HepG2 (cell line): ENCODE results near the gene SAMM50. TPM values are rescaled to one million over a fixed set of nuclear protein-coding genes. Genes with fewer than 3 reads are reported as not detected.

ENCODE experiments used
- AGO2 ChIP-seq: fragments of 200-400 bp; formaldehyde crosslinking; optimal IDR thresholded peaks from 2 replicates; pipeline ENCODE3; 2017; ENCODE audit warnings: mild to moderate bottlenecking, low read depth, low read length, moderate library complexity
- ELF1 ChIP-seq: sonication (generic); formaldehyde crosslinking; IDR thresholded peaks from 2 replicates; pipeline ENCODE4 v1.4.0; 2020; ENCODE audit warnings: missing genetic modification reagents
- GMEB2 ChIP-seq: IDR thresholded peaks from 2 replicates; pipeline ENCODE4 v1.6.1; 2016; ENCODE audit warnings: missing biosample characterization, missing genetic modification reagents, low read depth
- MAFG ChIP-seq: sonication (generic); formaldehyde crosslinking; IDR thresholded peaks from 2 replicates; pipeline ENCODE4 v1.5.1; 2020; ENCODE audit warnings: mild to moderate bottlenecking, missing genetic modification reagents
- MEIS1 ChIP-seq: sonication (generic); formaldehyde crosslinking; IDR thresholded peaks from 2 replicates; pipeline ENCODE4 v1.9.0; 2021; ENCODE audit warnings: mild to moderate bottlenecking, missing genetic modification reagents, moderate library complexity, borderline replicate concordance
- NFKBIZ ChIP-seq: IDR thresholded peaks from 2 replicates; pipeline ENCODE4 v1.6.1; 2018; ENCODE audit warnings: missing genetic modification reagents, missing compliant biosample characterization
- POGK ChIP-seq: sonication (generic); formaldehyde crosslinking; conservative IDR thresholded peaks from 2 replicates; pipeline ENCODE4 v1.8.0; 2022; ENCODE audit warnings: mild to moderate bottlenecking, moderate library complexity, missing genetic modification reagents
- SAP130 ChIP-seq: IDR thresholded peaks from 2 replicates; pipeline ENCODE4 v1.6.1; 2016; ENCODE audit warnings: low read depth
- SOX6 ChIP-seq, 2 experiments: fragments of 450-650 bp in 1 of 2; sonication (generic) in 1 of 2; formaldehyde crosslinking in 1 of 2; IDR thresholded peaks; 2 replicates each; pipeline versions ENCODE4 v1.4.0 to v1.6.1; 2017 to 2020; ENCODE audit warnings: antibody characterized with exemption in 1 of 2, mild to moderate bottlenecking in 1 of 2, missing genetic modification reagents in 1 of 2
- SRY ChIP-seq: sonication (generic); formaldehyde crosslinking; IDR thresholded peaks from 2 replicates; pipeline ENCODE4 v1.8.0; 2022; ENCODE audit warnings: mild to moderate bottlenecking, missing genetic modification reagents
- TP53 ChIP-seq: sonication (generic); formaldehyde crosslinking; conservative IDR thresholded peaks from 2 replicates; pipeline ENCODE4 v1.4.0; 2020; ENCODE audit warnings: missing genetic modification reagents
- ZC3H4 ChIP-seq: sonication (generic); formaldehyde crosslinking; IDR thresholded peaks from 2 replicates; pipeline ENCODE4 v1.4.0; 2020; ENCODE audit warnings: missing genetic modification reagents, borderline replicate concordance
- ZFP82 ChIP-seq: sonication (generic); formaldehyde crosslinking; IDR thresholded peaks from 2 replicates; pipeline ENCODE4 v1.5.1; 2020; ENCODE audit warnings: mild to moderate bottlenecking, missing genetic modification reagents, borderline replicate concordance
- ZNF263 ChIP-seq: sonication (generic); formaldehyde crosslinking; IDR thresholded peaks from 2 replicates; pipeline ENCODE4 v1.4.0; 2020; ENCODE audit warnings: missing genetic modification reagents
- ZNF264 ChIP-seq: sonication (generic); formaldehyde crosslinking; IDR thresholded peaks from 2 replicates; pipeline ENCODE4 v1.4.0; 2020; ENCODE audit warnings: missing genetic modification reagents
- ZNF44 ChIP-seq: sonication (generic); formaldehyde crosslinking; IDR thresholded peaks from 2 replicates; pipeline ENCODE4 v1.5.1; 2020; ENCODE audit warnings: mild to moderate bottlenecking, missing genetic modification reagents
- ZNF790 ChIP-seq: sonication (generic); formaldehyde crosslinking; IDR thresholded peaks from 2 replicates; pipeline ENCODE4 v1.8.0; 2022; ENCODE audit warnings: missing genetic modification reagents, mild to moderate bottlenecking, borderline replicate concordance
- ZSCAN5A ChIP-seq: sonication (generic); formaldehyde crosslinking; IDR thresholded peaks from 2 replicates; pipeline ENCODE4 v1.8.0; 2022; ENCODE audit warnings: mild to moderate bottlenecking, missing genetic modification reagents, borderline replicate concordance
- polyA plus RNA-seq, 8 experiments: library from polyadenylated mRNA; depleted of rRNA in 3 of 8; stranded (reverse) in 7 of 8; unstranded in 1 of 8; fragments of >200 nt; fragmentation: Illumina TruSeq in 4 of 8; extraction: Trizol in 4 of 8; gene quantifications; 2 replicates each; pipeline versions ENCODE4 v1.2.1 to v1.2.3, GENCODE V29; 2011 to 2016; ENCODE audit warnings: low read depth in 4 of 8, missing spikeins in 1 of 8, mixed read lengths in 1 of 8; ENCODE audit not compliant: insufficient read depth in 1 of 8
- total RNA-seq, 5 experiments: library from RNA; depleted of rRNA; stranded (reverse); fragments of >200 nt; fragmentation: Illumina TruSeq; extraction: Trizol; gene quantifications; 2 replicates each; pipeline ENCODE4 v1.2.3, GENCODE V29; 2016; ENCODE audit warnings: low read depth in 1 of 5
- TF ChIP-seq, protein P1 (sequence below): sonication (generic); formaldehyde crosslinking; IDR thresholded peaks from 2 replicates; pipeline ENCODE4 v1.4.0; 2020; ENCODE audit warnings: mild to moderate bottlenecking, missing genetic modification reagents

The SAMM50 gene
- total and polyA plus RNA-seq, 2 of the 13 experiments (the other 11 are each of a cell fraction or from before 2014, with no cell fraction given), result 34.7 to 63.4 TPM

GRCh38 chr22:43923631-43924464 is 31.4 kb upstream of the SAMM50 start, which contains the start of gene PNPLA3 (continued):
- TF ChIP-seq ZSCAN5A (0 out of 2 replicates have a peak, but pooled peaks have one; percentile 52), GMEB2 (CRISPR knock-in tag) (no peak), ZNF790 (CRISPR knock-in tag) (peak; percentile 91; the same call in 1 of the 2 replicates), MAFG (CRISPR knock-in tag) (no peak), TP53 (no peak), SAP130 (CRISPR knock-in tag) (peak; percentile 81), ZC3H4 (CRISPR knock-in tag) (no peak), ZNF44 (CRISPR knock-in tag) (no peak), SRY (CRISPR knock-in tag) (0 out of 2 replicates have a peak, but pooled peaks have one; percentile 50), ELF1 (no peak), POGK (CRISPR knock-in tag) (0 out of 2 replicates have a peak, but pooled peaks have one; percentile 50), AGO2 (peak; percentile 82), SOX6 (IDR thresholded peaks at IDR 0.05) (no peak), SOX6 (CRISPR knock-in tag; IDR thresholded peaks at IDR 0.05) (0 out of 2 replicates have a peak, but pooled peaks have one; percentile 18), ZNF264 (CRISPR knock-in tag) (0 out of 2 replicates have a peak, but pooled peaks have one; percentile 44), ZFP82 (no peak), MEIS1 (0 out of 2 replicates have a peak, but pooled peaks have one; percentile 49), NFKBIZ (CRISPR knock-in tag) (no peak; the same call in 1 of the 2 replicates), ZNF263 (peak; percentile 36; the same call in 1 of the 2 replicates)
- TF ChIP-seq, protein P1, sequence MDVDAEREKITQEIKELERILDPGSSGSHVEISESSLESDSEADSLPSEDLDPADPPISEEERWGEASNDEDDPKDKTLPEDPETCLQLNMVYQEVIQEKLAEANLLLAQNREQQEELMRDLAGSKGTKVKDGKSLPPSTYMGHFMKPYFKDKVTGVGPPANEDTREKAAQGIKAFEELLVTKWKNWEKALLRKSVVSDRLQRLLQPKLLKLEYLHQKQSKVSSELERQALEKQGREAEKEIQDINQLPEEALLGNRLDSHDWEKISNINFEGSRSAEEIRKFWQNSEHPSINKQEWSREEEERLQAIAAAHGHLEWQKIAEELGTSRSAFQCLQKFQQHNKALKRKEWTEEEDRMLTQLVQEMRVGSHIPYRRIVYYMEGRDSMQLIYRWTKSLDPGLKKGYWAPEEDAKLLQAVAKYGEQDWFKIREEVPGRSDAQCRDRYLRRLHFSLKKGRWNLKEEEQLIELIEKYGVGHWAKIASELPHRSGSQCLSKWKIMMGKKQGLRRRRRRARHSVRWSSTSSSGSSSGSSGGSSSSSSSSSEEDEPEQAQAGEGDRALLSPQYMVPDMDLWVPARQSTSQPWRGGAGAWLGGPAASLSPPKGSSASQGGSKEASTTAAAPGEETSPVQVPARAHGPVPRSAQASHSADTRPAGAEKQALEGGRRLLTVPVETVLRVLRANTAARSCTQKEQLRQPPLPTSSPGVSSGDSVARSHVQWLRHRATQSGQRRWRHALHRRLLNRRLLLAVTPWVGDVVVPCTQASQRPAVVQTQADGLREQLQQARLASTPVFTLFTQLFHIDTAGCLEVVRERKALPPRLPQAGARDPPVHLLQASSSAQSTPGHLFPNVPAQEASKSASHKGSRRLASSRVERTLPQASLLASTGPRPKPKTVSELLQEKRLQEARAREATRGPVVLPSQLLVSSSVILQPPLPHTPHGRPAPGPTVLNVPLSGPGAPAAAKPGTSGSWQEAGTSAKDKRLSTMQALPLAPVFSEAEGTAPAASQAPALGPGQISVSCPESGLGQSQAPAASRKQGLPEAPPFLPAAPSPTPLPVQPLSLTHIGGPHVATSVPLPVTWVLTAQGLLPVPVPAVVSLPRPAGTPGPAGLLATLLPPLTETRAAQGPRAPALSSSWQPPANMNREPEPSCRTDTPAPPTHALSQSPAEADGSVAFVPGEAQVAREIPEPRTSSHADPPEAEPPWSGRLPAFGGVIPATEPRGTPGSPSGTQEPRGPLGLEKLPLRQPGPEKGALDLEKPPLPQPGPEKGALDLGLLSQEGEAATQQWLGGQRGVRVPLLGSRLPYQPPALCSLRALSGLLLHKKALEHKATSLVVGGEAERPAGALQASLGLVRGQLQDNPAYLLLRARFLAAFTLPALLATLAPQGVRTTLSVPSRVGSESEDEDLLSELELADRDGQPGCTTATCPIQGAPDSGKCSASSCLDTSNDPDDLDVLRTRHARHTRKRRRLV (CRISPR knock-in tag), result no peak
